CD4-positive, alpha-beta T cell treated with Interleukin-15 for 4 hours (primary cell): ENCODE data around the gene KLF2.

Source experiments
- DNase-seq: peaks from one replicate; pipeline ENCODE4 v3.0.0-alpha.2; 2020; ENCODE audit warnings: low spot score

Gene KLF2

GRCh38 chr19:16308081-16308480 is 16.5 kb upstream of the KLF2 start:
- DNase-seq = no peak

- DNase-seq = no peak
Measured at GRCh38 chr19:16309643-16310042, 15.0 kb upstream of the KLF2 start.

- DNase-seq = no peak
Measured at GRCh38 chr19:16315825-16316505, 8.7 kb upstream of the KLF2 start.

GRCh38 chr19:16316506-16316882 is 8.1 kb upstream of the KLF2 start:
- DNase-seq = no peak

GRCh38 chr19:16319481-16319880 is 5.1 kb upstream of the KLF2 start:
- peak; percentile 24 for DNase-seq

- DNase-seq = no peak
Measured at GRCh38 chr19:16320987-16321386, 3.6 kb upstream of the KLF2 start.

- DNase-seq = peak; percentile 72
Measured at GRCh38 chr19:16325161-16325527, 518 bp downstream of the KLF2 start.

GRCh38 chr19:16325641-16326400 is 1.2 kb downstream of the KLF2 start:
- DNase-seq = peak; percentile 73

- peak; percentile 59 for DNase-seq
Measured at GRCh38 chr19:16326401-16327168, 2.0 kb downstream of the KLF2 start.

GRCh38 chr19:16327169-16327475 is 2.5 kb downstream of the KLF2 start:
- DNase-seq = no peak

- DNase-seq = peak; percentile 35
Measured at GRCh38 chr19:16327501-16327900, 2.9 kb downstream of the KLF2 start.

- peak; percentile 67 for DNase-seq
Measured at GRCh38 chr19:16327911-16328823, 3.5 kb downstream of the KLF2 start.

GRCh38 chr19:16328824-16329482 is 4.3 kb downstream of the KLF2 start:
- peak; percentile 73 for DNase-seq

- DNase-seq = peak; percentile 97
Measured at GRCh38 chr19:16330368-16330801, 5.8 kb downstream of the KLF2 start.

- DNase-seq = peak; percentile 80
Measured at GRCh38 chr19:16330806-16331690, 6.4 kb downstream of the KLF2 start.

- no peak for DNase-seq
Measured at GRCh38 chr19:16333001-16333586, 8.5 kb downstream of the KLF2 start.

GRCh38 chr19:16334411-16334810 is 9.8 kb downstream of the KLF2 start:
- no peak for DNase-seq

- peak; percentile 39 for DNase-seq
Measured at GRCh38 chr19:16335226-16335625, 10.6 kb downstream of the KLF2 start.

- DNase-seq = no peak
Measured at GRCh38 chr19:16336571-16336970, 11.9 kb downstream of the KLF2 start.
